ENCODE data around the gene STAM. TPM values are rescaled to one million over a fixed set of nuclear protein-coding genes. Genes with fewer than 3 reads are reported as not detected.

Gene STAM
- total and polyA plus RNA-seq, 9 of the 15 experiments (the other 6 are each of a cell fraction or from before 2014, with no cell fraction given) = 13.8 to 33.5 (median 26.4) TPM

DNA sequence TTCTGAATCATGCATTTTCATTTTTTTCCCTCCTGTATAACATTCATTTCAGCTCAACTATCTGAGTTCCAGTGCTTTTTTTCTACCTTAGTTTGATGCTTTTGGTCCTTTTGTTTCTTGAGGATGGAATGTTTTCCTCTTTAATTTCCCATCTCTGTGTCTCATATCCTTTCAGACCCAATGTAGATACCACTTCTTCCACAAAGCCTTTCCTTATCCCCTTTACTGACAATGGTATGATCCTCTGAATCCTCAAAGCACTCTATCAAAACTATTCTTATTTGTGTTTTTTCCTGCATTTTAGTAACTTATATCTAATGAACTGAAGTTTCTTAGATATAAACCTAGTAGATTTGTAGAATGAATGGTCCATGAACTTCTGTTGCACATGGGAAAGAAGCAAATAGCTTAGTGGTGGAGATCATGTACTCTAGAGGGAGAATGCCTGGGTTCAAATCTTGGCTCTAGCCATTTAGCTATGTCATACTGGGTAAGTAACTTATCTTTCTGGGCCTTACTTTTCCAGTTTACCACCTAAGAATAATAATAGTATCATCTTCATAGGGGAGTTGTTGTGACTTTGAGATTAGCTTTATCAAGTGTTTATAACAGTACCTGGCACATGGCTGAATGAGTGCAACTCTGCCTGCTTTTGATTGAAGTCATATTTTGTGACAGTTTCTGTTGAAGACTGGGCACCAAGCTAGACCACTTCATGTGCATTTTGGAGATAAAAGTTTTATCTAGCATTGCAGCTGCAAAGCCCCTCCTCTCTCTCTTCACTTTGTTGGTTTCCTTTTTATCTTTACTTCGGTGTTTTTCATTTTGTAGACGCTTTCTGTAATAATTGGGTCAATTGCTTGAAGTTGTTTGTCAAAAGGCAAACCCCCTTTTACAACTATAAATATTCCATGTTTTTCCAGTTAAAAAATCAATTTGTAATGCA is 18.5 kb downstream of the STAM start (continued):
- TF ChIP-seq, protein P1, sequence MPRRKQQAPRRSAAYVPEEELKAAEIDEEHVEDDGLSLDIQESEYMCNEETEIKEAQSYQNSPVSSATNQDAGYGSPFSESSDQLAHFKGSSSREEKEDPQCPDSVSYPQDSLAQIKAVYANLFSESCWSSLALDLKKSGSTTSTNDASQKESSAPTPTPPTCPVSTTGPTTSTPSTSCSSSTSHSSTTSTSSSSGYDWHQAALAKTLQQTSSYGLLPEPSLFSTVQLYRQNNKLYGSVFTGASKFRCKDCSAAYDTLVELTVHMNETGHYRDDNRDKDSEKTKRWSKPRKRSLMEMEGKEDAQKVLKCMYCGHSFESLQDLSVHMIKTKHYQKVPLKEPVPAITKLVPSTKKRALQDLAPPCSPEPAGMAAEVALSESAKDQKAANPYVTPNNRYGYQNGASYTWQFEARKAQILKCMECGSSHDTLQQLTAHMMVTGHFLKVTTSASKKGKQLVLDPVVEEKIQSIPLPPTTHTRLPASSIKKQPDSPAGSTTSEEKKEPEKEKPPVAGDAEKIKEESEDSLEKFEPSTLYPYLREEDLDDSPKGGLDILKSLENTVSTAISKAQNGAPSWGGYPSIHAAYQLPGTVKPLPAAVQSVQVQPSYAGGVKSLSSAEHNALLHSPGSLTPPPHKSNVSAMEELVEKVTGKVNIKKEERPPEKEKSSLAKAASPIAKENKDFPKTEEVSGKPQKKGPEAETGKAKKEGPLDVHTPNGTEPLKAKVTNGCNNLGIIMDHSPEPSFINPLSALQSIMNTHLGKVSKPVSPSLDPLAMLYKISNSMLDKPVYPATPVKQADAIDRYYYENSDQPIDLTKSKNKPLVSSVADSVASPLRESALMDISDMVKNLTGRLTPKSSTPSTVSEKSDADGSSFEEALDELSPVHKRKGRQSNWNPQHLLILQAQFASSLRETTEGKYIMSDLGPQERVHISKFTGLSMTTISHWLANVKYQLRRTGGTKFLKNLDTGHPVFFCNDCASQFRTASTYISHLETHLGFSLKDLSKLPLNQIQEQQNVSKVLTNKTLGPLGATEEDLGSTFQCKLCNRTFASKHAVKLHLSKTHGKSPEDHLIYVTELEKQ (CRISPR knock-in tag; IDR thresholded peaks at IDR 0.05) = no peak
- TF ChIP-seq, protein P2, sequence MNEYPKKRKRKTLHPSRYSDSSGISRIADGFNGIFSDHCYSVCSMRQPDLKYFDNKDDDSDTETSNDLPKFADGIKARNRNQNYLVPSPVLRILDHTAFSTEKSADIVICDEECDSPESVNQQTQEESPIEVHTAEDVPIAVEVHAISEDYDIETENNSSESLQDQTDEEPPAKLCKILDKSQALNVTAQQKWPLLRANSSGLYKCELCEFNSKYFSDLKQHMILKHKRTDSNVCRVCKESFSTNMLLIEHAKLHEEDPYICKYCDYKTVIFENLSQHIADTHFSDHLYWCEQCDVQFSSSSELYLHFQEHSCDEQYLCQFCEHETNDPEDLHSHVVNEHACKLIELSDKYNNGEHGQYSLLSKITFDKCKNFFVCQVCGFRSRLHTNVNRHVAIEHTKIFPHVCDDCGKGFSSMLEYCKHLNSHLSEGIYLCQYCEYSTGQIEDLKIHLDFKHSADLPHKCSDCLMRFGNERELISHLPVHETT (CRISPR knock-in tag; conservative IDR thresholded peaks at IDR 0.05 in 1 of 2, IDR thresholded peaks at IDR 0.05 in 1 of 2) = peak in 1 of 2 experiments; percentile 84; a peak in 2 of 4 replicates
- TF ChIP-seq RBM39 (optimal IDR thresholded peaks at IDR 0.05; ENCODE audit: low read depth, low read length) (no peak), SRSF9 (IDR thresholded peaks at IDR 0.05; ENCODE audit: borderline replicate concordance, low read depth, low read length) (no peak), POLR2H (tag; IDR thresholded peaks at IDR 0.05; ENCODE audit: low read depth) (peak; percentile 36; the same call in 1 of the 2 replicates), MEF2A (IDR thresholded peaks at IDR 0.05; ENCODE audit: control insufficient read depth, low read depth, low read length) (peak; percentile 81), RFX1 (IDR thresholded peaks at IDR 0.05) (no peak), PHTF2 (CRISPR knock-in tag; IDR thresholded peaks at IDR 0.05) (no peak; the same call in 1 of the 2 replicates), ETV1 (tag; conservative IDR thresholded peaks at IDR 0.05; ENCODE audit: low read depth) (no peak), SRSF1 (IDR thresholded peaks at IDR 0.05; ENCODE audit: low read depth, low read length) (no peak), CREBBP (IDR thresholded peaks at IDR 0.05; ENCODE audit: low read depth, low read length) (no peak), MED1 (CRISPR knock-in tag; IDR thresholded peaks at IDR 0.05; ENCODE audit: borderline replicate concordance) (no peak), HDAC3 (IDR thresholded peaks at IDR 0.05; ENCODE audit: borderline replicate concordance, partially characterized antibody) (peak; percentile 96), ATF7 (IDR thresholded peaks at IDR 0.05) (peak; percentile 89), SMAD2 (IDR thresholded peaks at IDR 0.05; ENCODE audit: low read depth, low read length) (no peak), ZNF586 (CRISPR knock-in tag; conservative IDR thresholded peaks at IDR 0.05) (no peak), CREM (IDR thresholded peaks at IDR 0.05; ENCODE audit: low read depth) (peak; percentile 70), ETS2 (tag; IDR thresholded peaks at IDR 0.05; ENCODE audit: borderline replicate concordance, poor library complexity, severe bottlenecking) (no peak)
- TF ChIP-seq, protein P3, sequence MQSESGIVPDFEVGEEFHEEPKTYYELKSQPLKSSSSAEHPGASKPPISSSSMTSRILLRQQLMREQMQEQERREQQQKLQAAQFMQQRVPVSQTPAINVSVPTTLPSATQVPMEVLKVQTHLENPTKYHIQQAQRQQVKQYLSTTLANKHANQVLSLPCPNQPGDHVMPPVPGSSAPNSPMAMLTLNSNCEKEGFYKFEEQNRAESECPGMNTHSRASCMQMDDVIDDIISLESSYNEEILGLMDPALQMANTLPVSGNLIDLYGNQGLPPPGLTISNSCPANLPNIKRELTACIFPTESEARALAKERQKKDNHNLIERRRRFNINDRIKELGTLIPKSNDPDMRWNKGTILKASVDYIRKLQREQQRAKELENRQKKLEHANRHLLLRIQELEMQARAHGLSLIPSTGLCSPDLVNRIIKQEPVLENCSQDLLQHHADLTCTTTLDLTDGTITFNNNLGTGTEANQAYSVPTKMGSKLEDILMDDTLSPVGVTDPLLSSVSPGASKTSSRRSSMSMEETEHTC (IDR thresholded peaks at IDR 0.05) = no peak; the same call in 1 of the 2 replicates
